Hepatocyte (in vitro differentiated cells): ENCODE results near the gene OCRL. TPM values are rescaled to one million over a fixed set of nuclear protein-coding genes. Genes with fewer than 3 reads are reported as not detected.
"Not testable (repeated sequence)": the region's sequence is repeated elsewhere in the genome, so short reads cannot be mapped to it uniquely, and the experiment has no call there.

ENCODE experiments used
- DNase-seq: peaks from one replicate; pipeline ENCODE4 v3.0.0-alpha.2; 2016; ENCODE audit warnings: low spot score
- H2AFZ ChIP-seq: fragments of 200-600 bp; sonication (generic); 2 replicates; pipeline ENCODE4 v1.6.0; 2016; ENCODE audit warnings: antibody characterized with exemption, mild to moderate bottlenecking
- H3K27ac ChIP-seq: fragments of 200-600 bp; sonication (generic); 2 replicates; pipeline ENCODE4 v1.5.1; 2016; ENCODE audit warnings: mild to moderate bottlenecking
- H3K27me3 ChIP-seq: fragments of 200-600 bp; sonication (generic); 2 replicates; pipeline ENCODE4 v1.6.1; 2016
- H3K36me3 ChIP-seq: fragments of 200-600 bp; sonication (generic); replicated peaks from 2 replicates; pipeline ENCODE4 v1.5.1; 2016; ENCODE audit warnings: low read depth; ENCODE audit not compliant: insufficient read depth
- H3K4me1 ChIP-seq: fragments of 200-600 bp; sonication (generic); 2 replicates; pipeline ENCODE4 v1.5.1; 2016; ENCODE audit warnings: mild to moderate bottlenecking, moderate library complexity; ENCODE audit not compliant: insufficient read depth
- H3K4me2 ChIP-seq: fragments of 200-600 bp; sonication (generic); 2 replicates; pipeline ENCODE4 v1.6.0; 2016
- H3K4me3 ChIP-seq: fragments of 200-600 bp; sonication (generic); 2 replicates; pipeline ENCODE4 v1.5.1; 2016; ENCODE audit warnings: mild to moderate bottlenecking
- H3K79me2 ChIP-seq: fragments of 200-600 bp; sonication (generic); 2 replicates; pipeline ENCODE4 v1.6.0; 2017; ENCODE audit warnings: mild to moderate bottlenecking
- H3K9me2 ChIP-seq: fragments of 200-600 bp; sonication (generic); replicated peaks from 2 replicates; pipeline ENCODE4 v1.6.0; 2017; ENCODE audit warnings: mild to moderate bottlenecking; ENCODE audit not compliant: insufficient read depth
- H3K9me3 ChIP-seq: fragments of 200-600 bp; sonication (generic); 2 replicates; pipeline ENCODE4 v1.5.1; 2016; ENCODE audit warnings: low read depth, mild to moderate bottlenecking
- H4K20me1 ChIP-seq: fragments of 200-600 bp; sonication (generic); 2 replicates; pipeline ENCODE4 v1.6.0; 2016; ENCODE audit warnings: mild to moderate bottlenecking; ENCODE audit not compliant: insufficient read depth, poor library complexity, severe bottlenecking
- CTCF ChIP-seq: fragments of 200-600 bp; sonication (generic); IDR thresholded peaks from 2 replicates; pipeline ENCODE4 v1.5.1; 2016; ENCODE audit warnings: antibody characterized with exemption, mild to moderate bottlenecking; ENCODE audit not compliant: poor library complexity
- EZH2 ChIP-seq: fragments of 200-600 bp; sonication (generic); IDR thresholded peaks from 2 replicates; pipeline ENCODE4 v1.6.1; 2016; ENCODE audit warnings: antibody characterized with exemption, mild to moderate bottlenecking, borderline replicate concordance
- EZH2phosphoT487 ChIP-seq: fragments of 200-600 bp; sonication (generic); IDR thresholded peaks from one replicate; pipeline ENCODE4 v1.6.1; 2018; ENCODE audit warnings: antibody characterized with exemption, mild to moderate bottlenecking, low read depth, moderate library complexity; ENCODE audit not compliant: unreplicated experiment, severe bottlenecking
- WGBS: methylation state at CpG from one replicate; pipeline ENCODE4 v1.1.6; 2016; ENCODE audit warnings: low lambda C conversion rate; ENCODE audit errors: missing lambda C conversion rate; 5-methylcytosine and 5-hydroxymethylcytosine counted together
- polyA plus RNA-seq: library from polyadenylated mRNA; unstranded; fragments of >200 nt; fragmentation: Nextera tagmentation; extraction: Ambion mirVana; gene quantifications from 2 replicates; pipeline ENCODE4 v1.2.1, GENCODE V29; 2016
- total RNA-seq: library from RNA; depleted of rRNA; stranded (reverse); fragments of >200 nt; gene quantifications from 2 replicates; pipeline ENCODE4 v1.2.3, GENCODE V29; 2014

Gene OCRL
- total and polyA plus RNA-seq, 2 experiments from 2014 or later = 10.5 to 18.4 TPM

DNA sequence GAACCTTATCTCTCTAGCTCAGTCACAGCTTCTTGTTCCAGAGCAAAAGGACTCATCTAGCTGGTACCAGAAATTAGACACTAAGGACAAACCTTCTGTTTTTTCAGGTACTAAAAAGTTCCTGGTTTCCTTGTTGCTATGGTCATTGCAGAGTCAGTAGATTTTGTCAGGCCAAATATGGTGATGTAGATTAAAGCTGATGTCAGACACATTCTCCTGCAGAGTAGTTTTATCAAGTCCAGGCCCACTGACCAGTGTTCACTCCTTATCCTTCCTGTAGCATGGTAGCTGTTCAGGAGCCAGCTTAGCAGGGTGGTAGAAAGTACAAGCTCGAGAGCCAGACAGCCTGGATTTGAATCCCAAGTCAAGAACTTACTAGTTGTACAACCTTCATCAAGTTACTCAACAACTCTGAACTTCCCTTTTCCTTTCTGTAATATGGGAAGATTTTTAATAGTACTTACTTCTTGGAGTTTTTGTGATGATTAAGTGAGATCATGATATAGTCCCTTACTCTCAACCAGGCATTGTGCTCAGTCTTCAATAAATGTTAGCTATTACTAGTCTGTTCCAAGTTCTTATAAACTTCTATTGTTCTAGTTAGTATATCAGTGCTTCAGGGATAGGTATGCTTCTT lies 17.9 kb downstream of the OCRL start:
- no peak for DNase-seq
- no peaks in the 10 kb centered on the region for H3K27me3 ChIP-seq
- WGBS = 67% methylated on average over 1 of the region's 1 CpG
- H3K27ac ChIP-seq = peak overlapping the region; percentile 12
- H3K4me3 ChIP-seq = no peak overlapping the region
- no peaks in the 10 kb centered on the region for H3K9me2 ChIP-seq
- H3K9me3 ChIP-seq = no peaks in the 10 kb centered on the region
- H3K36me3 ChIP-seq = no peaks in the 10 kb centered on the region
- TF ChIP-seq CTCF = no peak
- TF ChIP-seq EZH2 = no peak
- TF ChIP-seq EZH2phosphoT487 = no peak
- H3K4me2 ChIP-seq = no peak overlapping the region
- H3K4me1 ChIP-seq = no peaks in the 10 kb centered on the region
- no peaks in the 10 kb centered on the region for H3K79me2 ChIP-seq
- no peaks in the 10 kb centered on the region for H4K20me1 ChIP-seq
- H2AFZ ChIP-seq = no peak overlapping the region

DNA sequence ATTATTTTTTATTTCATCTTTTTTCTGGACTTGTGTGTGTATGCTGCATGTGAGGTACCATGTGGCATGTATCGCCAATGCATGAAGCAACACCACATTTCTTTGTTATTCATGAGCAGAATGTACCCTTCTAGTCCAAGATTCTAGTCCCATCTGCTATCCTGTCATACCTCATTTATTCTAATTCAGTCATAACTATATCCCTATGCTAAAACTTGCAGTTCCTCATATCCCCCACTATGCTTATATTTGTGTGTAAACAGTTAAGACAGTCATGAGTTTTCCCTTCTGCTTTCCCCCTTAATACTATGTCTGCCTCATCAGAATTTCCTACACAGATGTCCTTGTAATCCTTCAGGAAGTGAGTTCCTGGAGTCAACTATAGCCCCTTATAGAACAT lies 19.7 kb downstream of the OCRL start:
- no peaks in the 10 kb centered on the region for H3K36me3 ChIP-seq
- 88% methylated on average over 1 of the region's 1 CpG for WGBS
- H3K9me3 ChIP-seq = no peaks in the 10 kb centered on the region
- H3K4me1 ChIP-seq = no peaks in the 10 kb centered on the region
- no peaks in the 10 kb centered on the region for H3K79me2 ChIP-seq
- no peak overlapping the region for H3K4me3 ChIP-seq
- H3K9me2 ChIP-seq = no peaks in the 10 kb centered on the region
- H4K20me1 ChIP-seq = no peaks in the 10 kb centered on the region
- H2AFZ ChIP-seq = no peak overlapping the region
- H3K27me3 ChIP-seq = no peaks in the 10 kb centered on the region
- TF ChIP-seq CTCF (no peak), EZH2 (no peak), EZH2phosphoT487 (no peak)
- H3K4me2 ChIP-seq = no peak overlapping the region
- DNase-seq = no peak
- no peak overlapping the region for H3K27ac ChIP-seq

DNA sequence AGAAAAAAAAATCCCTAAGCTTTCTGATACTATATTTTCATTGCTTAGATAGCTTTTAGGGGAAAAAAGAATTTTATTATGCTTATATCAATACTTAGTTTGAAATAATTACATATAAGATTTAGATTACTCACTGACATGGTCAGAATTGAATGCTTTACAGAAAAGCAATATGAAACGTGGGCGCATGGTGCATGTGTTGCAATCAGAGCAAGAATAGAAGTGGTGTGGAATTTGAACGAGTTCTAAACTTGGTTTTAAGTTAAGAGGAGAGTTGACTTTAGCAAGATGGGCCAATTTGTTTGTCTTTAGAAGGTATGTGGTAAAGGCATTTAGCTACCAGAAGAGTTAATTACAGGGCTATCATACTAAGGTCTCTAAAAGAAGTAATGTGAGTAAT lies 21.4 kb downstream of the OCRL start:
- Histone ChIP-seq H3K79me2 (no peaks in the 10 kb centered on the region), H3K4me1 (no peaks in the 10 kb centered on the region), H3K36me3 (no peaks in the 10 kb centered on the region), H4K20me1 (no peaks in the 10 kb centered on the region), H3K27me3 (no peaks in the 10 kb centered on the region), H3K27ac (no peak overlapping the region), H2AFZ (no peak overlapping the region), H3K9me2 (no peaks in the 10 kb centered on the region), H3K9me3 (no peaks in the 10 kb centered on the region), H3K4me2 (no peak overlapping the region), H3K4me3 (no peak overlapping the region)
- DNase-seq = no peak
- TF ChIP-seq EZH2 = no peak
- TF ChIP-seq CTCF = no peak
- TF ChIP-seq EZH2phosphoT487 = no peak
- WGBS = 72% methylated on average over 3 of the region's 3 CpGs

GRCh38 chrX:129564345-129564744 lies 24.3 kb downstream of the OCRL start:
- H3K79me2 ChIP-seq, H3K27ac ChIP-seq, H4K20me1 ChIP-seq, H3K27me3 ChIP-seq, H3K4me3 ChIP-seq, H3K9me2 ChIP-seq, DNase-seq, H3K36me3 ChIP-seq, H2AFZ ChIP-seq, H3K4me2 ChIP-seq, H3K4me1 ChIP-seq, H3K9me3 ChIP-seq: not testable (repeated sequence)
- 95% methylated on average over 4 of the region's 5 CpGs for WGBS
